ENCODE data around the gene KCNQ2.

KCNQ2 gene

GRCh38 chr20:63434599-63435378 is 37.7 kb downstream of the KCNQ2 start:
- DNase-seq (ENCODE audit: low read depth): no peak

GRCh38 chr20:63433756-63434531 is 38.5 kb downstream of the KCNQ2 start:
- no peak for DNase-seq (ENCODE audit: low read depth)

GRCh38 chr20:63433351-63433750 is 39.1 kb downstream of the KCNQ2 start:
- no peak for DNase-seq (ENCODE audit: low read depth)

- DNase-seq (ENCODE audit: low read depth): no peak
Measured at GRCh38 chr20:63432577-63433325, 39.7 kb downstream of the KCNQ2 start.

GRCh38 chr20:63431944-63432343 is 40.5 kb downstream of the KCNQ2 start:
- no peak for DNase-seq (ENCODE audit: low read depth)

GRCh38 chr20:63430891-63431290 is 41.6 kb downstream of the KCNQ2 start:
- no peak for DNase-seq (ENCODE audit: low read depth)

GRCh38 chr20:63429992-63430391 is 42.5 kb downstream of the KCNQ2 start:
- DNase-seq (ENCODE audit: low read depth): no peak

GRCh38 chr20:63428906-63429575 is 43.4 kb downstream of the KCNQ2 start:
- no peak for DNase-seq (ENCODE audit: low read depth)

- no peak for DNase-seq (ENCODE audit: low read depth)
Measured at GRCh38 chr20:63427724-63428330, 44.6 kb downstream of the KCNQ2 start.

- no peak for DNase-seq (ENCODE audit: low read depth)
Measured at GRCh38 chr20:63427206-63427605, 45.2 kb downstream of the KCNQ2 start.

- DNase-seq (ENCODE audit: low read depth): no peak
Measured at GRCh38 chr20:63425846-63426485, 46.5 kb downstream of the KCNQ2 start.

GRCh38 chr20:63424613-63425012 is 47.8 kb downstream of the KCNQ2 start:
- no peak for DNase-seq (ENCODE audit: low read depth)

GRCh38 chr20:63423751-63424150 is 48.7 kb downstream of the KCNQ2 start:
- no peak for DNase-seq (ENCODE audit: low read depth)

- no peak for DNase-seq (ENCODE audit: low read depth)
Measured at GRCh38 chr20:63422653-63423052, 49.8 kb downstream of the KCNQ2 start.

- no peak for DNase-seq (ENCODE audit: low read depth)
Measured at GRCh38 chr20:63421913-63422312, 50.5 kb downstream of the KCNQ2 start.

- no peak for DNase-seq (ENCODE audit: low read depth)
Measured at GRCh38 chr20:63421094-63421692, 51.3 kb downstream of the KCNQ2 start.

- DNase-seq (ENCODE audit: low read depth): no peak
Measured at GRCh38 chr20:63420359-63421093, 51.9 kb downstream of the KCNQ2 start.

- DNase-seq (ENCODE audit: low read depth): no peak
Measured at GRCh38 chr20:63419299-63419698, 53.2 kb downstream of the KCNQ2 start.

- DNase-seq (ENCODE audit: low read depth): no peak
Measured at GRCh38 chr20:63418617-63419016, 53.8 kb downstream of the KCNQ2 start.

GRCh38 chr20:63417738-63418120 is 54.7 kb downstream of the KCNQ2 start:
- DNase-seq (ENCODE audit: low read depth): no peak
